H1 (cell line): Measurements from ENCODE around the gene NCSTN. TPM values are rescaled to one million over a fixed set of nuclear protein-coding genes. Genes with fewer than 3 reads are reported as not detected.

Experiments used
- CTCF ChIA-PET: fragments of 300-600 bp; sonication (Branson Sonifier 250); formaldehyde crosslinking; loops from one replicate; lab custom pipeline; 2021; ENCODE audit not compliant: partially characterized antibody; lab: Charles Lee
- POLR2A ChIA-PET: fragments of 300-600 bp; sonication (Branson Sonifier 250); formaldehyde crosslinking; loops from one replicate; lab custom pipeline; 2021; ENCODE audit warnings: inconsistent platforms; ENCODE audit not compliant: partially characterized antibody; lab: Charles Lee
- DNase-seq, 2 experiments: peaks; one replicate each; pipeline versions ENCODE4 v3.0.0 to v3.0.0-alpha.2; 2010 to 2022; ENCODE audit warnings: low spot score in 2 of 2, low read depth in 1 of 2, mixed read lengths in 1 of 2
- FAIRE-seq: peaks from 2 replicates; lab custom pipeline; 2011; peaks lifted over from hg19 to GRCh38; lab: Jason Lieb, UNC
- H2AFZ ChIP-seq: 2 replicates; pipeline ENCODE4 v1.8.1; 2012; ENCODE audit warnings: low read length, inconsistent platforms
- H2AK5ac ChIP-seq: 2 replicates; pipeline ENCODE4 v1.6.1; 2013; ENCODE audit warnings: low read depth, low read length
- H2BK120ac ChIP-seq: replicated peaks from 2 replicates; pipeline ENCODE3; 2013; ENCODE audit warnings: low read depth, low read length, inconsistent platforms
- H2BK12ac ChIP-seq: 2 replicates; pipeline ENCODE4 v1.6.1; 2013; ENCODE audit warnings: low read depth, low read length
- H2BK15ac ChIP-seq: 2 replicates; pipeline ENCODE4 v1.6.1; 2013; ENCODE audit warnings: low read length
- H2BK20ac ChIP-seq: 2 replicates; pipeline ENCODE4 v1.6.1; 2013; ENCODE audit warnings: low read length
- H2BK5ac ChIP-seq: 2 replicates; pipeline ENCODE4 v1.6.1; 2013; ENCODE audit warnings: low read depth, low read length
- H3K14ac ChIP-seq: 2 replicates; pipeline ENCODE4 v1.6.1; 2013; ENCODE audit warnings: inconsistent platforms; ENCODE audit not compliant: insufficient read length
- H3K18ac ChIP-seq: 2 replicates; pipeline ENCODE4 v1.6.1; 2013; ENCODE audit warnings: low read length; ENCODE audit errors: extremely low read depth
- H3K23ac ChIP-seq: 2 replicates; pipeline ENCODE4 v1.6.1; 2013; ENCODE audit warnings: inconsistent platforms; ENCODE audit not compliant: insufficient read length
- H3K23me2 ChIP-seq: 2 replicates; pipeline ENCODE4 v1.6.1; 2013; ENCODE audit warnings: low read depth, low read length
- H3K27ac ChIP-seq: 2 replicates; pipeline ENCODE4 v1.6.1; 2011; ENCODE audit warnings: low read depth, low read length, inconsistent platforms
- H3K27me3 ChIP-seq, 4 experiments: replicated peaks in 1 of 4; 1 replicate in 1 of 4; 2 replicates in 3 of 4; pipeline versions ENCODE4 v1.6.1 to v1.8.1; 2011 to 2013; ENCODE audit warnings: low read length in 3 of 4, mild to moderate bottlenecking in 3 of 4, inconsistent platforms in 2 of 4, mixed read lengths in 2 of 4, moderate library complexity in 1 of 4; ENCODE audit not compliant: control insufficient read depth in 3 of 4, insufficient read depth in 3 of 4; ENCODE audit errors: extremely low read depth in 1 of 4
- H3K36me3 ChIP-seq, 4 experiments: 2 replicates each; pipeline versions ENCODE4 v1.6.1 to v1.8.1; 2011 to 2013; ENCODE audit warnings: mild to moderate bottlenecking in 4 of 4, low read length in 3 of 4, moderate library complexity in 2 of 4, control low read depth in 1 of 4, inconsistent platforms in 1 of 4; ENCODE audit not compliant: insufficient read depth in 4 of 4, control insufficient read depth in 2 of 4
- H3K4ac ChIP-seq: replicated peaks from 2 replicates; pipeline ENCODE3; 2013; ENCODE audit warnings: low read length, low read depth, mixed read lengths, inconsistent platforms; ENCODE audit not compliant: insufficient read length
- H3K4me1 ChIP-seq, 4 experiments: replicated peaks in 1 of 4; 1 replicate in 1 of 4; 2 replicates in 3 of 4; pipeline versions ENCODE4 v1.6.1 to v1.8.1; 2011 to 2013; ENCODE audit warnings: low read length in 3 of 4, inconsistent platforms in 2 of 4, mixed read lengths in 1 of 4; ENCODE audit not compliant: insufficient read depth in 4 of 4, control insufficient read depth in 3 of 4
- H3K4me2 ChIP-seq, 2 experiments: 2 replicates each; pipeline versions ENCODE4 v1.6.1 to v1.8.1; 2011 to 2013; ENCODE audit warnings: low read depth in 2 of 2, low read length in 2 of 2, control low read depth in 1 of 2, inconsistent platforms in 1 of 2, mild to moderate bottlenecking in 1 of 2; ENCODE audit not compliant: insufficient read depth in 1 of 2
- H3K4me3 ChIP-seq, 4 experiments: fragments of 200-600, 300-600 bp in 1 of 4; sonication (generic), shearing (Covaris generic), sonication (Bioruptor Twin) in 1 of 4; 2 replicates each; pipeline versions ENCODE4 v1.5.1 to v1.8.1; 2011 to 2016; ENCODE audit warnings: low read length in 4 of 4, low read depth in 3 of 4, control low read depth in 2 of 4, inconsistent platforms in 2 of 4, mild to moderate bottlenecking in 2 of 4, mixed read lengths in 1 of 4, moderate library complexity in 1 of 4; ENCODE audit not compliant: insufficient read depth in 2 of 4; ENCODE audit errors: extremely low read depth in 1 of 4
- H3K56ac ChIP-seq: replicated peaks from 2 replicates; pipeline ENCODE3; 2013; ENCODE audit warnings: low read depth, mild to moderate bottlenecking, mixed read lengths, low read length, inconsistent platforms; ENCODE audit not compliant: insufficient read length
- H3K79me1 ChIP-seq: 2 replicates; pipeline ENCODE4 v1.6.1; 2013; ENCODE audit warnings: low read depth, low read length, control low read depth
- H3K79me2 ChIP-seq, 2 experiments: 2 replicates each; pipeline versions ENCODE4 v1.6.1 to v1.8.1; 2012 to 2013; ENCODE audit warnings: low read length in 2 of 2, mild to moderate bottlenecking in 2 of 2, inconsistent platforms in 1 of 2; ENCODE audit not compliant: insufficient read depth in 2 of 2, control insufficient read depth in 1 of 2
- H3K9ac ChIP-seq, 4 experiments: replicated peaks in 1 of 4; 1 replicate in 1 of 4; 2 replicates in 3 of 4; pipeline versions ENCODE4 v1.6.1 to v1.8.1; 2011 to 2013; ENCODE audit warnings: low read depth in 3 of 4, low read length in 3 of 4, control low read depth in 2 of 4, mild to moderate bottlenecking in 2 of 4, moderate library complexity in 2 of 4, inconsistent platforms in 1 of 4; ENCODE audit errors: extremely low read depth in 1 of 4
- H3K9me3 ChIP-seq, 2 experiments: 2 replicates each; pipeline versions ENCODE4 v1.6.1 to v1.8.1; 2012 to 2013; ENCODE audit warnings: mild to moderate bottlenecking in 2 of 2, moderate library complexity in 2 of 2, control low read depth in 1 of 2, inconsistent platforms in 1 of 2, low read depth in 1 of 2, low read length in 1 of 2, mixed read lengths in 1 of 2; ENCODE audit not compliant: insufficient read depth in 2 of 2
- H4K20me1 ChIP-seq, 2 experiments: replicated peaks in 1 of 2; 2 replicates each; pipeline versions ENCODE3 to v1.8.1; 2011 to 2013; ENCODE audit warnings: inconsistent platforms in 2 of 2, low read length in 2 of 2, mild to moderate bottlenecking in 1 of 2; ENCODE audit not compliant: insufficient read depth in 2 of 2, control insufficient read depth in 1 of 2
- H4K5ac ChIP-seq: 2 replicates; pipeline ENCODE4 v1.6.1; 2013; ENCODE audit warnings: low read length, low read depth, mixed read lengths, inconsistent platforms; ENCODE audit not compliant: insufficient read length
- H4K8ac ChIP-seq: 2 replicates; pipeline ENCODE4 v1.8.0; 2013; ENCODE audit warnings: mild to moderate bottlenecking, moderate library complexity, low read length, inconsistent platforms; ENCODE audit not compliant: insufficient read depth; ENCODE audit errors: extremely low read depth
- H4K91ac ChIP-seq: replicated peaks from 2 replicates; pipeline ENCODE3; 2013; ENCODE audit warnings: low read length, mixed read lengths, inconsistent platforms; ENCODE audit not compliant: insufficient read length
- CTBP2 ChIP-seq: IDR thresholded peaks from 2 replicates; pipeline ENCODE4 v1.7.0; 2011; ENCODE audit warnings: borderline replicate concordance, mild to moderate bottlenecking, moderate library complexity, mixed read lengths, low read length; ENCODE audit not compliant: insufficient read depth, insufficient read length
- E2F6 ChIP-seq: IDR thresholded peaks from 2 replicates; pipeline ENCODE4 v1.6.1; 2012; ENCODE audit warnings: inconsistent platforms
- EGR1 ChIP-seq: IDR thresholded peaks from 2 replicates; pipeline ENCODE4 v1.6.1; 2011; ENCODE audit warnings: low read depth, low read length, borderline replicate concordance
- EZH2 ChIP-seq: fragments of 200-600 bp; sonication (generic); IDR thresholded peaks from 2 replicates; pipeline ENCODE4 v1.7.1; 2012; ENCODE audit warnings: low read depth, mild to moderate bottlenecking, moderate library complexity, low read length, inconsistent platforms; ENCODE audit not compliant: severe bottlenecking
- GABPA ChIP-seq: IDR thresholded peaks from 2 replicates; pipeline ENCODE4 v1.6.1; 2011; ENCODE audit warnings: mild to moderate bottlenecking, low read length, moderate library complexity, borderline replicate concordance; ENCODE audit not compliant: insufficient read depth
- JUND ChIP-seq: IDR thresholded peaks from 2 replicates; pipeline ENCODE4 v1.6.1; 2011; ENCODE audit warnings: mild to moderate bottlenecking, improper control_type of control experiment, low read length
- KDM5A ChIP-seq: fragments of 200-600 bp; IDR thresholded peaks from 2 replicates; pipeline ENCODE4 v1.7.1; 2012; ENCODE audit warnings: mild to moderate bottlenecking, low read length, inconsistent platforms, mixed read lengths
- NANOG ChIP-seq: IDR thresholded peaks from 2 replicates; pipeline ENCODE4 v1.6.1; 2011; ENCODE audit warnings: low read length, low read depth, mild to moderate bottlenecking, inconsistent platforms; ENCODE audit not compliant: insufficient read depth, poor library complexity, severe bottlenecking
- NRF1 ChIP-seq: IDR thresholded peaks from 2 replicates; pipeline ENCODE4 v1.6.1; 2011; ENCODE audit warnings: mild to moderate bottlenecking, low read depth, low read length, improper control_type of control experiment
- PHF8 ChIP-seq: fragments of 200-600 bp; sonication (generic); conservative IDR thresholded peaks from 2 replicates; pipeline ENCODE4 v1.7.1; 2012; ENCODE audit warnings: low read depth, mild to moderate bottlenecking, inconsistent platforms, low read length, moderate library complexity
- POLR2A ChIP-seq, 2 experiments: IDR thresholded peaks; 1 replicate in 1 of 2; 2 replicates in 1 of 2; pipeline ENCODE4 v1.6.1; 2011; ENCODE audit warnings: low read depth in 2 of 2, low read length in 2 of 2, mild to moderate bottlenecking in 2 of 2; ENCODE audit errors: control extremely low read depth in 1 of 2
- TCF12 ChIP-seq: IDR thresholded peaks from 2 replicates; pipeline ENCODE4 v1.6.1; 2011; ENCODE audit warnings: low read depth, mild to moderate bottlenecking, low read length
- TEAD4 ChIP-seq: IDR thresholded peaks from 2 replicates; pipeline ENCODE4 v1.6.1; 2012; ENCODE audit warnings: low read depth, low read length, inconsistent platforms, mixed read lengths
- ZNF274 ChIP-seq: IDR thresholded peaks from 2 replicates; pipeline ENCODE4 v1.7.0; 2012; ENCODE audit warnings: low read length, borderline replicate concordance; ENCODE audit errors: extremely low read depth
- polyA plus RNA-seq, 7 experiments: library from polyadenylated mRNA; depleted of rRNA in 3 of 7; stranded (reverse) in 5 of 7; unstranded in 2 of 7; fragments of >200 nt in 5 of 7; fragments of 200-250 nt in 2 of 7; gene quantifications; 1 replicate in 5 of 7; 2 replicates in 1 of 7; 4 replicates in 1 of 7; pipeline versions ENCODE4 v1.2.1 to v1.2.3, GENCODE V29; 2011 to 2013; ENCODE audit warnings: missing spikeins in 2 of 7, mixed read lengths in 2 of 7
- total RNA-seq: library from RNA; stranded (reverse); fragmentation: NEBNext Ultra II Directional; extraction: Animal tissue kit (Norgen Biotek cat#: 25700); gene quantifications from 2 replicates; pipeline ENCODE4 v1.2.1, GENCODE V29; 2021

NCSTN gene
- total and polyA plus RNA-seq, 2 of the 8 experiments (the other 6 are each of a cell fraction or from before 2014, with no cell fraction given), result 64.7 to 125 TPM

GRCh38 chr1:160330119-160330518 lies 13.1 kb upstream of the NCSTN start:
- H3K9me3 ChIP-seq, result no peaks in the 10 kb centered on the region
- no peaks in the 10 kb centered on the region; the same call in 1 of the 2 replicates for H3K79me1 ChIP-seq
- no peak overlapping the region for H3K18ac ChIP-seq
- H4K91ac ChIP-seq, result no peak overlapping the region
- no peak overlapping the region for H2AK5ac ChIP-seq
- H3K9ac ChIP-seq, result no peak overlapping the region
- H2BK5ac ChIP-seq, result no peak overlapping the region
- peaks cover 1 to 2% of the 10 kb centered on the region in 2 experiments for H4K20me1 ChIP-seq
- H3K4ac ChIP-seq, result no peak overlapping the region
- ChIA-PET POLR2A (interaction anchor here (0.9 to 2.0 kb wide), 4 partner anchors 12 to 122 kb away, joined by 3 to 5 read pairs (median 4); partner anchors contain the start of gene PEX19), CTCF (interaction anchor here (0.7 to 6.8 kb wide), 13 partner anchors 10 to 227 kb away, joined by 3 to 55 read pairs (median 3); no protein-coding TSS in a partner anchor)
- H4K8ac ChIP-seq, result no peak overlapping the region
- no peaks in the 10 kb centered on the region for H3K27me3 ChIP-seq
- no peak overlapping the region for H3K23ac ChIP-seq
- no peak overlapping the region for H3K4me3 ChIP-seq
- no peaks in the 10 kb centered on the region for H3K79me2 ChIP-seq
- no peak overlapping the region for H3K4me2 ChIP-seq
- no peak overlapping the region for H2BK12ac ChIP-seq
- no peak overlapping the region for H3K14ac ChIP-seq
- H3K36me3 ChIP-seq, result peaks cover 19 to 76% (median 50%) of the 10 kb centered on the region in 4 experiments
- TF ChIP-seq PHF8 (no peak), EGR1 (no peak), TCF12 (no peak), CTBP2 (no peak), NRF1 (no peak), KDM5A (no peak), GABPA (no peak), E2F6 (no peak), NANOG (no peak), JUND (no peak), ZNF274 (no peak), POLR2A (IDR thresholded peaks at IDR 0.05; ENCODE audit: control extremely low read depth in 1 of 2, low read depth in 2 of 2, low read length in 2 of 2) (no peak), TEAD4 (no peak), EZH2 (no peak)
- no peaks in the 10 kb centered on the region for H3K23me2 ChIP-seq
- no peak overlapping the region for H3K56ac ChIP-seq
- H3K4me1 ChIP-seq, result no peaks in the 10 kb centered on the region
- H2AFZ ChIP-seq, result no peak overlapping the region
- H2BK20ac ChIP-seq, result no peak overlapping the region
- H2BK15ac ChIP-seq, result no peak overlapping the region
- H4K5ac ChIP-seq, result no peak overlapping the region
- FAIRE-seq (no peak), DNase-seq (no peak)
- no peak overlapping the region for H2BK120ac ChIP-seq
- H3K27ac ChIP-seq, result no peak overlapping the region
